HG02623 (cell line): ENCODE measurements around the gene PCDHB14.
"Not testable (repeated sequence)": the region's sequence is repeated elsewhere in the genome, so short reads cannot be mapped to it uniquely, and the experiment has no call there.

ENCODE experiments used
- ATAC-seq: cut with Tn5 transposase; IDR thresholded peaks from one replicate; pipeline ENCODE4 v1.9.1; 2021; ENCODE audit warnings: moderate library complexity; ENCODE audit not compliant: unreplicated experiment

PCDHB14 gene

DNA sequence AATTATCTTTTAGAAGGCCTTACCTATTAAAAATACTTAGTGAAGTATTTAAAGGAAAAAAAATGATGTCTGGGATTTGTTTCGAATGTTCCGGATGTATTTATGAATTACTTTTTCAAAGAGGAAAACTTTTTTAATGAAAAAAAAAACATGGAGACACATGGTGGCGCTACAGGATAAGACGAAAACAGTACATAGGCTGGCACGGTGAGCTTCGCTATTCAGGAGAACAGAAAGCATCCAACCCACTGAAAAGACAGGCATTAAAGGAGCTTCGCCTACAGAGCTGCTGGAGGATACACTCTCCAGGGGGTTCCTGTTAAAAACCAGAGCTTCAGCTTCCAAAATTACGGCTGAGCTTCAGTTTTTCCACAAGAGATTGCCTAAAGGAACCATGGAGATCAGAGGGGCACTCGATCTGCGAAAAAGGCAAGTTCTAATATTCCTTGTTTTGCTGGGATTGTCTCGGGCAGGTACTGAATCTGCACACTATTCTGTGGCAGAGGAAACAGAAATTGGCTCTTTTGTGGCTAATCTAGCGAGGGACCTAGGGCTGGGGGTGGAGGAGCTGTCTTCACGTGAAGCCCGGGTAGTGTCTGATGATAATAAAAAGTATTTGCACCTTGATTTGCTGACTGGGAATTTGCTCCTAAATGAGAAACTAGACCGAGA lies at the start of gene PCDHB14:
TSS of gene PCDHB14 (plus strand) at position 232 of the 672 bp plus-strand sequence. CDS start at position 395, 163 bp downstream.
- ATAC-seq, result no peak

- not testable (repeated sequence) for ATAC-seq
Observed at GRCh38 chr5:141174291-141175104, 48.6 kb upstream of the PCDHB14 start.

DNA sequence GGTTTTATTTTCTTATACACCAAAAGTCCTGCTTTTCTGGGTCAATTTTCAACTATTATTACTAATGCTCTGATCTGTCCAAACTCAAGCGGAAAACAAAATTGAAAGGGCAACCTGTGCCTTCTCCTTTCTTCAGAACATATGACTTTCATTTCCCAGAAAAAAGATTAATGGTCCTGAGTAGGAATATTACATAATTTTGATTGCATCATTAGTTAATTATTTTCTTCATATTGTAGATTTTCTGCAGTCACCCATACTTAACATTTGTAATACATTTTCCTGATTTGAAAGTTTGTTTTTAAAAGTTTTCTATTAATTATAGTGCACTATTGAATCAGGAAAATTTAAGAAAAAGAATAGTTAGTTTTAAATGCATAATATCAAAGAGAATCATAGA lies 47.2 kb upstream of the PCDHB14 start:
- ATAC-seq, result no peak

- ATAC-seq, result not testable (repeated sequence)
Observed at GRCh38 chr5:141177577-141178191, 45.5 kb upstream of the PCDHB14 start, which contains the start of gene PCDHB8. Gene PCDHB8, plus strand, starts transcription at chr5:141177790. Its CDS starts 245 bp downstream, at chr5:141178035.

GRCh38 chr5:141179371-141179770 lies 43.8 kb upstream of the PCDHB14 start:
- ATAC-seq, result not testable (repeated sequence)

GRCh38 chr5:141179876-141180275 lies 43.3 kb upstream of the PCDHB14 start:
- not testable (repeated sequence) for ATAC-seq

- ATAC-seq, result no peak
Observed at GRCh38 chr5:141180313-141180712, 42.8 kb upstream of the PCDHB14 start.

DNA sequence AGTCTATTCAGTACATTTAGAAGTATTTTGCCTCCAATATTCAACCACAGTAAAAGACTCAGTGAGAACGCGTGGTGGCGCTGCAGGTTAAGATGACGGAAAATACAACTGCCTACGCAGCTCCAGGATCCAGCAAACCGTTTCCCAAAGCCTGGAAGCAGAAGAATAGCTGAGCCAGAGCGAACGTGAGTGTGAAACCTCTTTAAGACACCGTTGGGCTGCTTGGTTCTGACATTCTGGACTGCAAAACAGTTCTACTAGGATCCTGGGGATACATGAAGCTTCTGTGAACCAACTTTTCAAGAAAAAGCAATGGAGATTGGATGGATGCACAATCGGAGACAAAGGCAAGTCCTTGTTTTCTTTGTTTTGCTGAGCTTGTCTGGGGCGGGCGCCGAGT lies 40.9 kb upstream of the PCDHB14 start, which contains the start of gene PCDHB16:
TSS of gene PCDHB16 (plus strand) at position 140 of the 400 bp plus-strand sequence. CDS start at position 313, 173 bp downstream.
- ATAC-seq, result no peak

DNA sequence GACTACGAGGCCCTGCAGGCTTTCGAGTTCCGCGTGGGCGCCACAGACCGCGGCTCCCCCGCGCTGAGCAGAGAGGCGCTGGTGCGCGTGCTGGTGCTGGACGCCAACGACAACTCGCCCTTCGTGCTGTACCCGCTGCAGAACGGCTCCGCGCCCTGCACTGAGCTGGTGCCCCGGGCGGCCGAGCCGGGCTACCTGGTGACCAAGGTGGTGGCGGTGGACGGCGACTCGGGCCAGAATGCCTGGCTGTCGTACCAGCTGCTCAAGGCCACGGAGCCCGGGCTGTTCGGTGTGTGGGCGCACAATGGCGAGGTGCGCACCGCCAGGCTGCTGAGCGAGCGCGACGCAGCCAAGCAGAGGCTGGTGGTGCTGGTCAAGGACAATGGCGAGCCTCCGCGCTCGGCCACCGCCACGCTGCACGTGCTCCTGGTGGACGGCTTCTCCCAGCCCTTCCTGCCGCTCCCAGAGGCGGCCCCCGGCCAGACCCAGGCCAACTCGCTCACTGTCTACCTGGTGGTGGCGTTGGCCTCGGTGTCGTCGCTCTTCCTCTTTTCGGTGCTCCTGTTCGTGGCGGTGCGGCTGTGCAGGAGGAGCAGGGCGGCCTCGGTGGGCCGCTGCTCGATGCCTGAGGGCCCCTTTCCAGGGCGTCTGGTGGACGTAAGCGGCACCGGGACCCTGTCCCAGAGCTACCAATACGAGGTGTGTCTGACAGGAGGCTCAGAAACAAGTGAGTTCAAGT lies 38.9 kb upstream of the PCDHB14 start:
- ATAC-seq, result not testable (repeated sequence)

GRCh38 chr5:141186897-141187512 lies 36.1 kb upstream of the PCDHB14 start, which contains the start of gene PCDHB9:
Gene PCDHB9, plus strand, starts transcription at chr5:141187161. Its CDS starts 158 bp downstream, at chr5:141187319.
- ATAC-seq, result no peak

GRCh38 chr5:141188682-141189081 lies 34.5 kb upstream of the PCDHB14 start:
- ATAC-seq, result not testable (repeated sequence)

DNA sequence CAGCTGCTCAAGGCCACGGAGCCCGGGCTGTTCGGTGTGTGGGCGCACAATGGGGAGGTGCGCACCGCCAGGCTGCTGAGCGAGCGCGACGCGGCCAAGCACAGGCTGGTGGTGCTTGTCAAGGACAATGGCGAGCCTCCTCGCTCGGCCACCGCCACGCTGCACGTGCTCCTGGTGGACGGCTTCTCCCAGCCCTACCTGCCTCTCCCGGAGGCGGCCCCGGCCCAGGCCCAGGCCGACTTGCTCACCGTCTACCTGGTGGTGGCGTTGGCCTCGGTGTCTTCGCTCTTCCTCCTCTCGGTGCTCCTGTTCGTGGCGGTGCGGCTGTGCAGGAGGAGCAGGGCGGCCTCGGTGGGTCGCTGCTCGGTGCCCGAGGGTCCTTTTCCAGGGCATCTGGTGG lies 34.0 kb upstream of the PCDHB14 start:
- ATAC-seq, result not testable (repeated sequence)

DNA sequence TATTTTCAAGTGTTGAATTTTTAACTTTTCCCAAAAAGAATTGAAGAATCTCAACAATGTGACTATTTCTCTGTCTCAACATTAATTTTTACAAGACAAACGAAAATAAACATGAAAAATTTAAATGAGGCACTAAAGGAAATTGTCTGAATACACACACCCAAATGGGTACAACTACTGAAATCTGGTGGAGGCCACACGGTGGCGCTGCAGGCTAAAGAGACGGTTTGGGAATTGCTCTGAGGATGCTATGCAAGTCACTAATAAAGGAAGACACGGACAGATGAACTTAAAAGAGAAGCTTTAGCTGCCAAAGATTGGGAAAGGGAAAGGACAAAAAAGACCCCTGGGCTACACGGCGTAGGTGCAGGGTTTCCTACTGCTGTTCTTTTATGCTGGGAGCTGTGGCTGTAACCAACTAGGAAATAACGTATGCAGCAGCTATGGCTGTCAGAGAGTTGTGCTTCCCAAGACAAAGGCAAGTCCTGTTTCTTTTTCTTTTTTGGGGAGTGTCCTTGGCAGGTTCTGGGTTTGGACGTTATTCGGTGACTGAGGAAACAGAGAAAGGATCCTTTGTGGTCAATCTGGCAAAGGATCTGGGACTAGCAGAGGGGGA lies 30.9 kb upstream of the PCDHB14 start, which contains the start of gene PCDHB10:
TSS of gene PCDHB10 (plus strand) at position 244 of the 616 bp plus-strand sequence. CDS start at position 444, 200 bp downstream.
- no peak for ATAC-seq

- ATAC-seq, result not testable (repeated sequence)
Observed at GRCh38 chr5:141194332-141194731, 28.8 kb upstream of the PCDHB14 start.

GRCh38 chr5:141196363-141196762 lies 26.8 kb upstream of the PCDHB14 start:
- ATAC-seq, result no peak

DNA sequence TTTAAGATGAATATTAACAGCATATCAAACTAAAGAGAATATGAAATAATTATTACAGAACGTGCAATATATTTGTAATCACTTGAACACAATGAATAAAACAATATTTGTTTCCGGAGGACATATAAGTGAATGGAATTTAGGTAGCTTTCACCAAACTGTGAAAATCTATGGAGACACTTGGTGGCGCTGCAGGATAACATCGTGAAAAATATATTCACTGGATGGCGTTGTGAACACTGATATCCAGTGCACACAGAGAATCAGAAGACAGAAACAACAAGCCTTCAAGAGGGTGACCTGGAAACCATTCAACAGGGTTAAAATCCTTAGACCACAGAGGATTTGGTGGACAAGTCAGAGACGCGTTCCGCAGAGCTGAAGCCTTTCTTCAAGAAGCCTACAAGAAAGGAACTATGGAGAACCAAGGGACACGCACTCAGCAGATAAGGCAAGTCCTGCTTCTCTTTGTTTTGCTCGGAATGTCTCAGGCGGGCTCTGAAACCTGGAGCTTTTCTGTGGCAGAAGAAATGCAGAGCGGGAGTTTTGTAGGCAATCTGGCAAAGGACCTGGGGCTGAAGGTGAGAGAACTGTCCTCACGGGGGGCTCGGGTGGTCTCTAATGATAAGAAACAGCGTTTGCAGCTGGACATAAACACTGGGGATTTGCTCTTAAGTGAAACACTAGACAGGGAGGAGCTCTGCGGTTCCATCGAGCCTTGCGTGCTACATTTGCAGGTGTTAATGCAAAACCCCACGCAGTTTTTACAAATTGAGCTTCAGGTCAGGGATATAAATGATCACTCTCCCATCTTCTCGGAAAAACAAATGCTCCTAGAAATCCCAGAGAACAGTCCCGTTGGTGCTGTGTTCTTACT lies 23.5 kb upstream of the PCDHB14 start, which contains the start of gene PCDHB11:
TSS of gene PCDHB11 (plus strand) at position 269 of the 877 bp plus-strand sequence. CDS start at position 417, 148 bp downstream.
- ATAC-seq, result no peak

DNA sequence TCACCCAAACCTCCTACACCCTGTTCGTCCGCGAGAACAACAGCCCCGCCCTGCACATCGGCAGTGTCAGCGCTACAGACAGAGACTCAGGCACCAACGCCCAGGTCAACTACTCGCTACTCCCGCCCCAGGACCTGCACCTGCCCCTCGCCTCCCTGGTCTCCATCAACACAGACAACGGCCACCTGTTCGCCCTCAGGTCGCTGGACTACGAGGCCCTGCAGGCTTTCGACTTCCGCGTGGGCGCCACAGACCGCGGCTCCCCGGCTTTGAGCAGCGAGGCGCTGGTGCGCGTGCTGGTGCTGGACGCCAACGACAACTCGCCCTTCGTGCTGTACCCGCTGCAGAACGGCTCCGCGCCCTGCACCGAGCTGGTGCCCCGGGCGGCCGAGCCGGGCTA lies 22.0 kb upstream of the PCDHB14 start:
- not testable (repeated sequence) for ATAC-seq

- not testable (repeated sequence) for ATAC-seq
Observed at GRCh38 chr5:141201646-141202045, 21.5 kb upstream of the PCDHB14 start.
